NCI-H524 (cell line): ENCODE measurements around the gene ARHGAP45.
"Not testable (repeated sequence)": the region's sequence is repeated elsewhere in the genome, so short reads cannot be mapped to it uniquely, and the experiment has no call there.

Source experiments
- DNase-seq, 2 experiments: peaks; one replicate each; lab custom pipeline; 2025; lab: John Stamatoyannopoulos, UW

Gene ARHGAP45

GRCh38 chr19:1115646-1116420, 48.9 kb downstream of the ARHGAP45 start:
- DNase-seq: no peak

GRCh38 chr19:1116726-1117581, 50.0 kb downstream of the ARHGAP45 start:
- DNase-seq: no peak

- DNase-seq: no peak
Measured at GRCh38 chr19:1117654-1118053, 50.7 kb downstream of the ARHGAP45 start.

- no peak for DNase-seq
Measured at GRCh38 chr19:1118999-1119398, 52.0 kb downstream of the ARHGAP45 start.

- DNase-seq: no peak
Measured at GRCh38 chr19:1119475-1120217, 52.7 kb downstream of the ARHGAP45 start.

GRCh38 chr19:1121395-1121794, 54.4 kb downstream of the ARHGAP45 start:
- DNase-seq: no peak

- DNase-seq: no peak
Measured at GRCh38 chr19:1122021-1122971, 55.3 kb downstream of the ARHGAP45 start.

- DNase-seq: no peak
Measured at GRCh38 chr19:1122972-1123363, 56.0 kb downstream of the ARHGAP45 start.

GRCh38 chr19:1123381-1123780, 56.4 kb downstream of the ARHGAP45 start:
- DNase-seq: no peak

GRCh38 chr19:1123885-1124677, 57.1 kb downstream of the ARHGAP45 start:
- no peak for DNase-seq

- DNase-seq: no peak
Measured at GRCh38 chr19:1125601-1126467, 58.9 kb downstream of the ARHGAP45 start.

GRCh38 chr19:1126984-1127760, 60.2 kb downstream of the ARHGAP45 start:
- DNase-seq: no peak

- no peak for DNase-seq
Measured at GRCh38 chr19:1128106-1128505, 61.1 kb downstream of the ARHGAP45 start.

GRCh38 chr19:1129084-1129483, 62.1 kb downstream of the ARHGAP45 start:
- DNase-seq: not testable (repeated sequence)

- DNase-seq: no peak
Measured at GRCh38 chr19:1129535-1129934, 62.6 kb downstream of the ARHGAP45 start.

GRCh38 chr19:1130771-1131717, 64.1 kb downstream of the ARHGAP45 start:
- no peak for DNase-seq

- DNase-seq: no peak
Measured at GRCh38 chr19:1131718-1132551, 65.0 kb downstream of the ARHGAP45 start.
